ENCODE results near the gene MTHFSD.

Gene MTHFSD

DNA sequence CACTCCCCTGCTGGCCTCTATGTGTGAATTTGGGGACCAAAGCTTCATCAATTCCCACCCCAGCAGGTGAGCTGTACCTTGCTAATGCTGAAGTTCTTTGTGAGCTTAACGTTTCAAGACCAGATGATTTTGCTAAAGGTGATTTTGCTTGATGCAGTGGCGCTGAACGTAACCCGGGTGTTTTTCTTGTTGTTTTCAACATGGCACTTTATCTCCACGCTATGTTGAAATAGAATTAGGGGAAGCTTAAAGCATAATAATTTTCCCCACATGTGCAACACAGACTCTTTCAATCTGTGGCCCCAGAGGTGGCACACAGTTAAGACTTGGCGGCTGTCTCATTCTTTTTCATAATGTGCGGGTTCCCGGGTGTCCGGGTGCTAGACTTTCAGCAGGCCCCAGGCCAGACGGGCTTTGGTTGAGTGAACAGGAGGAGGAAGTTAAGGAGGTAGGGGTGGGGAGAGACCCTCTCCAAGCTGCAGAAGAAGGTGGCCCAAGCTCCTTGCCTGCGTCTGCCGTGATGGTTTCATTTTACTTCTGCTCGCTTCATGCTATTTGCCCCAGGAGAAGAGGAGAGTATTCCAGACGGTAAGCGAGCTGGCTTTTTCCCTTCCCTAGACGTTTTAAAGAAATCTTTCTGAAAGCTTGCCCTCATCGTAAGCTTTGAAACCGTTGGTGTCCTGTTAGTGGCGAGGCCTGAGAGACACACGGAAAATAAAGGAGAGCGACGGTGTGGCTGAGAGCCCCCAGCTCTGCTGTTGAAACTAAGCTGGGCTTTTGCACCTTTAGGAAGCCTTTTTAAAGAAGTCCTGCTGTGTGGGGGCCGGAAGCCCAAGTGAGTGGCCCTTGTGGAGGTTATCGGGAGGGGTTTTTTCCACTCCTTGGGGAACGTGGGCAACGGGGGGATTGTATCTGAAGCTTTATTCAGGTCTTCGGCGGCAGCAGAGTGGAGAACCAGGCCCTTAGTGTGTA lies 15.8 kb upstream of the MTHFSD start:
- DNase-seq (ENCODE audit: low read depth in 3 of 3) = no peak

DNA sequence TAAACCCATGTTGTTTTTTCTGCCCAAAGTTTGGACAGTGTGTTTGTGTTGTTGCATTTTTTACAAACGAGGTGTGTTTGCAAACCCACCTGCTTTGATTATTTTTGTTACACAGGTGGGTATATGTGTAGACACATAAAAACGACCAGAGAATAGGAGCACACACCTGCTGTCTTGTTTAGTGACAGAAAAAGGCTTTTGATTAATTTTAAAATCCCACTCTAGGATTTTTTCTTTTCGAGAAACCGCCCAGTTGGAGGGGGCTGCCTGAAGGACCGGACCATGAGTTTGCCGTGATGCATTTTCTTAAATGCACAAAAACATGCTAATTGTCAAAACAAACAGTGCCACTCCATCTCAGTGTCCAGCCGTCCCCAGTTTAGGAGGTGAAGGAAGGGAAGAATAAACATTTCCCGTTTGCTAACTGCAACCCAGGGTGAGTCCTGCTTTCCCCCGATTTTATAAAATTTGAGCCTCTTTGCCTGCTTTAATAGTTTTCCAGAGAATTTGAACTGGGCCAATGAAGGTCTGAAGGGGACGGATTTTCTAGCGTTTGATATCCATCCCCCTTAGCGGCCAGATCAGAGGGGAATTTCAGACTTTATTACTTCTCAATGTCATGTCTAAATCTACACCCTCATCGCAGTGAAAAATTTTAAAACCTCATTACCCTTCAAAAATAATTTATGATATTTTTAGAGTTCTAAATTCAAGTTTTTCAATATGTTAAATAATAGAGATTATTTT lies 14.8 kb upstream of the MTHFSD start:
- no peak for DNase-seq (ENCODE audit: low read depth in 3 of 3)

DNA sequence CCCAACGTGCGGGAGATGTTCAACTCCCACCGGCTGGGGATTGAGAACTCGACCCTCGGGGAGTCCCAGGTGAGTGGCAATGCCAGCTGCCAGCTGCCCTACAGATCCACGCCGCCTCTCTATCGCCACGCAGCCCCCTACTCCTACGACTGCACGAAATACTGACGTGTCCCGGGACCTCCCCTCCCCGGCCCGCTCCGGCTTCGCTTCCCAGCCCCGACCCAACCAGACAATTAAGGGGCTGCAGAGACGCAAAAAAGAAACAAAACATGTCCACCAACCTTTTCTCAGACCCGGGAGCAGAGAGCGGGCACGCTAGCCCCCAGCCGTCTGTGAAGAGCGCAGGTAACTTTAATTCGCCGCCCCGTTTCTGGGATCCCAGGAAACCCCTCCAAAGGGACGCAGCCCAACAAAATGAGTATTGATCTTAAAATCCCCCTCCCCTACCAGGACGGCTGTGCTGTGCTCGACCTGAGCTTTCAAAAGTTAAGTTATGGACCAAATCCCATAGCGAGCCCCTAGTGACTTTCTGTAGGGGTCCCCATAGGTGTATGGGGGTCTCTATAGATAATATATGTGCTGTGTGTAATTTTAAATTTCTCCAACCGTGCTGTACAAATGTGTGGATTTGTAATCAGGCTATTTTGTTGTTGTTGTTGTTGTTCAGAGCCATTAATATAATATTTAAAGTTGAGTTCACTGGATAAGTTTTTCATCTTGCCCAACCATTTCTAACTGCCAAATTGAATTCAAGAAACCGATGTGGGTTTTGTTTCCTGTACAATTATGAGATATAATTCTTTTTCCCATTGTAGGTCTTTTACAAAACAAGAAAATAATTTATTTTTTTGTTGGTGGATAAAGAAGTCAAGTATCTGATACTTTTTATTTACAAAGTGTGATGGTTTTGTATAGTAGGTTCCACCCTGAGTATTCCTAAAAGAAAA lies 13.9 kb upstream of the MTHFSD start:
- DNase-seq (ENCODE audit: low read depth in 3 of 3) = no peak

DNA sequence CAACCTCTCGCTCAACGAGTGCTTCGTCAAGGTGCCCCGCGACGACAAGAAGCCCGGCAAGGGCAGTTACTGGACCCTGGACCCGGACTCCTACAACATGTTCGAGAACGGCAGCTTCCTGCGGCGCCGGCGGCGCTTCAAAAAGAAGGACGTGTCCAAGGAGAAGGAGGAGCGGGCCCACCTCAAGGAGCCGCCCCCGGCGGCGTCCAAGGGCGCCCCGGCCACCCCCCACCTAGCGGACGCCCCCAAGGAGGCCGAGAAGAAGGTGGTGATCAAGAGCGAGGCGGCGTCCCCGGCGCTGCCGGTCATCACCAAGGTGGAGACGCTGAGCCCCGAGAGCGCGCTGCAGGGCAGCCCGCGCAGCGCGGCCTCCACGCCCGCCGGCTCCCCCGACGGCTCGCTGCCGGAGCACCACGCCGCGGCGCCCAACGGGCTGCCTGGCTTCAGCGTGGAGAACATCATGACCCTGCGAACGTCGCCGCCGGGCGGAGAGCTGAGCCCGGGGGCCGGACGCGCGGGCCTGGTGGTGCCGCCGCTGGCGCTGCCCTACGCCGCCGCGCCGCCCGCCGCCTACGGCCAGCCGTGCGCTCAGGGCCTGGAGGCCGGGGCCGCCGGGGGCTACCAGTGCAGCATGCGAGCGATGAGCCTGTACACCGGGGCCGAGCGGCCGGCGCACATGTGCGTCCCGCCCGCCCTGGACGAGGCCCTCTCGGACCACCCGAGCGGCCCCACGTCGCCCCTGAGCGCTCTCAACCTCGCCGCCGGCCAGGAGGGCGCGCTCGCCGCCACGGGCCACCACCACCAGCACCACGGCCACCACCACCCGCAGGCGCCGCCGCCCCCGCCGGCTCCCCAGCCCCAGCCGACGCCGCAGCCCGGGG lies 12.9 kb upstream of the MTHFSD start:
- DNase-seq (ENCODE audit: low read depth in 3 of 3) = no peak

DNA sequence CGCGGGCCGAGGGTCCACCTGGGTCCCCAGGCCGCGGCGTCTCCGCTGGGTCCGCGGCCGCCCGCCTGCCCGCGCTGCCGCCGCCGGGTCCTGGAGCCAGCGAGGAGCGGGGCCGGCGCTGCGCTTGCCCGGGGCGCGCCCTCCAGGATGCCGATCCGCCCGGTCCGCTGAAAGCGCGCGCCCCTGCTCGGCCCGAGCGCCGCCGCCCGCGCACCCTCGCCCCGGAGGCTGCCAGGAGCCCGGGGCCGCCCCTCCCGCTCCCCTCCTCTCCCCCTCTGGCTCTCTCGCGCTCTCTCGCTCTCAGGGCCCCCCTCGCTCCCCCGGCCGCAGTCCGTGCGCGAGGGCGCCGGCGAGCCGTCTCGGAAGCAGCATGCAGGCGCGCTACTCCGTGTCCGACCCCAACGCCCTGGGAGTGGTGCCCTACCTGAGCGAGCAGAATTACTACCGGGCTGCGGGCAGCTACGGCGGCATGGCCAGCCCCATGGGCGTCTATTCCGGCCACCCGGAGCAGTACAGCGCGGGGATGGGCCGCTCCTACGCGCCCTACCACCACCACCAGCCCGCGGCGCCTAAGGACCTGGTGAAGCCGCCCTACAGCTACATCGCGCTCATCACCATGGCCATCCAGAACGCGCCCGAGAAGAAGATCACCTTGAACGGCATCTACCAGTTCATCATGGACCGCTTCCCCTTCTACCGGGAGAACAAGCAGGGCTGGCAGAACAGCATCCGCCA lies 12.1 kb upstream of the MTHFSD start:
- DNase-seq (ENCODE audit: low read depth in 3 of 3) = no peak

DNA sequence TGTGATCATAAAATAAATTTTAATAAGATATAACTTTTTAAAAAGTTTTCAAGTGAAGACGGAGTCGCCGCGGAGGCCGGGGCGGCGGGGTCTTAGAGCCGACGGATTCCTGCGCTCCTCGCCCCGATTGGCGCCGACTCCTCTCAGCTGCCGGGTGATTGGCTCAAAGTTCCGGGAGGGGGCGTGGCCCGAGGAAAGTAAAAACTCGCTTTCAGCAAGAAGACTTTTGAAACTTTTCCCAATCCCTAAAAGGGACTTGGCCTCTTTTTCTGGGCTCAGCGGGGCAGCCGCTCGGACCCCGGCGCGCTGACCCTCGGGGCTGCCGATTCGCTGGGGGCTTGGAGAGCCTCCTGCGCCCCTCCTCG lies 11.5 kb upstream of the MTHFSD start, which contains the start of gene FOXC2:
Gene FOXC2 (plus strand): TSS at position 229 of the 365 bp plus-strand sequence. CDS start 507 bp downstream, outside the sequence.
- peak in 1 of 3 experiments; percentile 58 for DNase-seq (ENCODE audit: low read depth in 3 of 3)

DNA sequence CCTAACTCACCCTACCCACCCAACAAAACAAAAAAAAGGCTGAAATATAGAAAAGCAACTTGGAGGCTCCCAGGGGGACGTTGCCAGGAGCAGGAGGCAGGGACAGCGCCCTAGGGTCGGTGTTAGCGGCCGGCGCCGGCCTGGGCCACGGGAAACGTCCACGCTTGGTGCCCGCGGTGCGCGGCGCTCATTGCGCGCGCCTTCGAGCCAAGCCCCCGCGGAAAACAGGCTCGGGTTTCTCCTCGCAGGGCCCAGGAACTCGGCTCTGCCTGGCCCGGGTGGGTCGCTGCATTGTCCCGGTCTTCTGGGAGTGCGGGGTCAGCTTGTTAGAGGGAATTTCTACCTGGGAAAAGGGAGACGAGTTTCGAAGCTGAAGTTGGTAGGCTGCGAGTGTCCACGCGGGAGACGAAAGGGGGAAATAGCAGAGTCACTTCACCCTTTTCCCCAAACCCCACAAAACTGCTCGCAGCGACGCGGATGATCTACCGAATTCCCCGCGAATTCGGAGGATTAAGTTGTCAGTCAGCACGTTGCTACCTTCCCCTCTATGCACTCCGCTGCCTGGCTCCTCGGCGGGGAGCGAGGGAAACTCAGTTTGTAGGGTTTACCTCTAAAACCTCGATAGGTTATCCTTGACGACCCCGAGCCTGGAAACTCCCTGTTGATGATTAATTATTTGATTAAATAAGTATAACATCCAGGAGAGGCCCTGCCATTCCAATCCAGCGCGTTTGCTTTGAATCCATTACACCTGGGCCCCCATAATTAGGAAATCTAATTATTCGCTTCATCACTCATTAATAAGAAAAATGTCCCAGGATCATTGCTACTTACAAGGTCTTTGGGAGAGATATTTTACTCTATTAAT lies 10.8 kb upstream of the MTHFSD start:
- no peak for DNase-seq (ENCODE audit: low read depth in 3 of 3)

DNA sequence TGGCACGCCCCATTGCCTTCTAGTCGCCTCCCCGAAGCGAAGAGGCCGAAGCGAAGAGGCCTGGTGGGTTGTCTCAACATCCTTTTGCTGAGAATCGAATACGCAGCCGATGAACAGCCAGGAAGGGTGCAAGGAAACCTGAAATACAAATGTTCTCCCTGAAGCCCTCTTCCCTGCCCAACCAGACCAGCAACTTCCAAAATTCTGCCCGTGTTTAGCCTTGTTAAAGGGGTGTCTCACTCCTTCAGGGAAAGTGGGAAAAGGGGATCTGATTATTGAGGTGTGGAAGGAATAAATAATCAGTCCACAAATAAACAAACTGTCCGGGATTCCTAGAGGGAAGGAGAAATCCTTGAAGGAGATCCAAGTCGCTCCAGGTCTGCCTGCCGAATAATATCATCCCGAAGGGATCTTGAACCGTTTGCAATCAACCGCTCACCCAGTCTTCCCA lies 10.2 kb upstream of the MTHFSD start:
- no peak for DNase-seq (ENCODE audit: low read depth in 3 of 3)

DNA sequence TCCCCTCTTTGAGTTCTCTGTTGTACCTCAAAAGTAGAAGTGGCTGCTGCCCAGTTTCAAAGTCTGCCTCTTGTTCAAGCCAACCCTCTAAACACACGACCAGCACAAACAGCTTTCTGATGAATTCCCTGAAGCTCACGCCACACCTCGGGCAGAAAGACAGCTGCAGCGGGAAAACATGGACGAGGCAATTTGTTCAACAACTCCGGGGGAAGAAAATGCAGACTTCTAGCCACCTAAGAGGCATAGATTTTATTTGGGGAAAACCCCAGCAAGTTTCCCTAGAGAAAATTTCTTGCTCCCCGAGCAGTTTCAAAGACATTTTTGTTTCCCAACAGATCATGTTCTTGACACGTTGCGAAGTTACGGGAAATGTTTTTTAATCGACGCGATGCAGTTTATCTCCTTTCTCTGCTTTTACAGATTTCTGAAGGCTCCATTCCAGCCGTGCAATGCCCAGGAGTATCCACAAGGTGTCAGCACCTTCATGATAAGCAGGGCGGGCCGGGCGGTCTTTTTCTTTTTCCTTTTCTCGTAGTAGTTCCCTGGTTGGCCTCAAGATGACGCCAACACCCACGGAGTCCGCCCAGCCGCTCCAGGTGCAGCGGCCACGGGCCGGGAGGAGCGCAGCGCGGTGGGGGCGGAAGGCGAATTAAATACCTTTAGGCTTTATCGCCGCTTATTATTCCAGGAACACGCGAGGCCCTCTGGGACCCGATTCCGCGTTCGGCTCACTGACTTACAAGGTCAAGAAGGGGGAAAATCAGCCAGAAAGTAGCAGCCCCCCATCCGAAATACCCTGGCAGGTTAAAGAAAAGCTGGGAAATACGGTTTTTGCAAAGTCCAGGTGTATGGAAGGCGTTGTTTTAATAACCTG lies 8.7 kb upstream of the MTHFSD start:
- DNase-seq (ENCODE audit: low read depth in 3 of 3) = peak; percentile 70 to 84 (median 83)

DNA sequence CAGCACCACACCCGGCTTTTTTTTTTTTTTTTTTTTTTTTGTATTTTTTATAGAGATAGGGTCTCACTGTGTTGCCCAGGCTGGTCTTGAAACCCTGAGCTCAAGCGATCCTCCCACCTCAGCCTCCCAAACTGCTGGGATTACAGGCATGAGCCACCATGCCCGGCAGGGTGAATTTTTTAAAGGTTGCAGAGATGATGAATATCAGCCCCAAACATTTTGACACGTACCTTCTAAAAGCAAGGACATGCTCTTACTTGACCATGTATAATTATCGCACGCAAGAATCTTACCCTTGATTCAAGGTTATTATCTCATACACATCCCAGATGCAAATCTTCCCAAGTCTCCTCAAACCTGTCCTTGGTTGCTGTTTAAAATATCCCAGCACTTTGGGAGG lies 7.3 kb upstream of the MTHFSD start:
- no peak for DNase-seq (ENCODE audit: low read depth in 3 of 3)

DNA sequence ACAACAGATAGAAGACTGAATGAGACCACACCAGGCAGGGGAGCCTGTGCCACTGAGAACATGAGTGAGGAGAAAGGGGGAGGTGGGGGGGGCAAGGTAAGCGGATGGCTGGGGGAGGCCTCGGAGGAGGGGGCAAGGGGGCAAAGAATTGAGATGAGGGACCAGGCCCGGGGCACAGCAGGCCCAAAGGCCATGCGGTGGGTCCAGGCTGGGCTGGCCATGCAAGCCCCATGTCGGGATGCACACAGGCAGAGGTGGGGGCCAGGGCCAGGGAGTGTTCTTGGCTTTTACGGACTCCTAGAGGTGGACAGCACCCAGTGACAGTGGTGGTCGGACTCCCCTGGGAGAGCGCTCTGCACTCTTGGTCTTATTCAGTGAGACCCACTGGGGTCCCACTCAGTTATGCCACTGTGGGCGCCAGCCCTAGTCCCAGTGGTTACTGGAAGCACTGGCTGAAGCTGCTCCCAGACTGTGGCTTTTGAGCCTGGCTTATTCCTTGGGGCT lies 4.8 kb upstream of the MTHFSD start:
- no peak for DNase-seq (ENCODE audit: low read depth in 3 of 3)

DNA sequence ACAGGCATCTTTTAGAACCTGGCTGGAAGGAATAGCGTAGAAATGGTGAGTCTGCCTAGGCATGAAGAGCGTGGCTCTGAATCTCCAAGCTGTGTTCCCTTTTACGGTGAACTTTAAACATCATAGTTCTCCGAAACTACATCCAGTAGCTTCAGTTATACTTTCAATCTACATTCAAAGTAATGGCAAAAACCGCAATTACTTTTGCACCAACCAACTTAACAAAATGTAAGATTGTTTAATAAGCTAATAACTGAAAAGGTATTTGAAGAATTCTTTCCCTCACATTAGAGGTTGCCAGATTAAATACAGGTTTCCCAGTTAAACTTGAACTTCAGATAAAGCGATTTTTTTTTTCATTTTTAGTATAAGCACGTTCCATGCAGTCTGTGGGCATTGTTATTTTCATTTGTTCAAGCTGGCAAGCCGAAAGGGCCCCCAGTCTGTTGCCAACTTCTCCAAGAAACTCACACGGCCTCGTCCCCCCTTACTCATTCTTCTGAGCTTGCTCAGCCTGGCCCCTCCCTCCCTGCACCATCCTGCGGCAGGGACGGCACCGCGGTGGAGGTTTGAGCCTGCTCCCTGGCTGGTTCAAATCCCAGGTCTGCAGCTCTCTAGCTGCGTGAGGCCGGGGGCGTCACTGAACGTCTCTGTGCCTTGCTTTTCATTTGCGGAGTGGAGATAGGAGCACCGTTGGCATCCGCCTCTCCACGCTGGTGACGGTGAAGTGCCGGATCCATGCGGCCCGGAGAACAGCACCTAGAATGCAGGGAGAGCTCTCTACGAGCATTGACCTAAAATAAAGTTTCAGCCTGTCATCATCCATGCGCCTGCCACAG lies 3.5 kb upstream of the MTHFSD start:
- no peak for DNase-seq (ENCODE audit: low read depth in 3 of 3)

DNA sequence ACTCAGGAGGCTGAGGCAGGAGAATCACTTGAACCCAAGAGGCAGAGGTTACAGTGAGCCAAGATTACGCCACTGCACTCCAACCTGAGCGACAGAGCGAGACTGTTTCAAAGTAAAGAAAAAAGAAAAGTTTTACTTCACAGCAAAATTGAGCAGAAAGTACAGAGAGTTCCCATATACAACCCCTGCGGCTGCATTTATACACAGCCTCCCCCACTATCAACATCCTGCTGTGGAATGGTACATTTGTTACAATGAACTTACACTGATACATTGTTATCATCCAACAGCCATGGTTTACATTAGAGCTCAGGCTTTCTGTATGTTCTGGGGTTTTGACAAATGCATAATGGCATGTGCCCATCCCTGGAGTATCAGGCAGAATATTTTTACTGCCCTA lies 2.6 kb upstream of the MTHFSD start:
- no peak for DNase-seq (ENCODE audit: low read depth in 3 of 3)

DNA sequence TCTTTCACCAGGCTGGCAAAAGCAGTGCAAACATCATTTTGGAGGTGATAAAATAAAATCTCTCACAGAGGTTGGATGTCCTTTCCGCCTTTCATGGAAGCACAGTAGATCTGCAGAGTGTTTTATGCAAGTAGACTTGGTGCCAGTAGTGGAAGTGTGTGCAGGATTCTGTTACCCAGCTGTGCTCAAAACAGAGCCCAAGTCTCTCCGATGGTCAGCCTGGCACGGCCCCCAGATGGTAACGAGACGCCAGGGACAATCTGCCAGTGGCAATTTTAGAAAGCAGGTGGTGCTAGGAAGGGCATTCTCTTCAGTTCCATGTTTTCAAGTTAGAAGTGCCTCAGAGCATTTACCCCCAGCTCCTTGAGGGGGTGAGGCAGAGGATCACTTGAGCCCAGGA lies 1.5 kb upstream of the MTHFSD start:
- no peak for DNase-seq (ENCODE audit: low read depth in 3 of 3)

DNA sequence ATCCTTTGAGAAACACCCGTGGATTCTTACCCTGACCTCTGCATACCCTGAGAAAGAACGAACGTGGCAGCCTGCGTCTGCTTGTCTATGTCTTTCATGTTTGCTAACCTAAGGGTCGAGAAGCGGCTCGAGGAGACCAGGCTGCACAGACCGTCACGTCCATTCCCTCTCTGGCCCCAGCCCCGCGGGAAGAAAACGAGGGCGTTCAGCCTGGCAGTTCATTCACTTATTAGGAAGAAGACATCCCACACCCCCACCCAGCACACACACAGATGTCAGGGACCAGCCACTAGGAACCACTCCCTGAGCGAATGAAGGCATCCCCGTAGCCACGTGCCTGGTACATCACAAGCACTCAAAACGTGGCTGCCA lies 655 bp upstream of the MTHFSD start:
- DNase-seq (ENCODE audit: low read depth in 3 of 3) = no peak

DNA sequence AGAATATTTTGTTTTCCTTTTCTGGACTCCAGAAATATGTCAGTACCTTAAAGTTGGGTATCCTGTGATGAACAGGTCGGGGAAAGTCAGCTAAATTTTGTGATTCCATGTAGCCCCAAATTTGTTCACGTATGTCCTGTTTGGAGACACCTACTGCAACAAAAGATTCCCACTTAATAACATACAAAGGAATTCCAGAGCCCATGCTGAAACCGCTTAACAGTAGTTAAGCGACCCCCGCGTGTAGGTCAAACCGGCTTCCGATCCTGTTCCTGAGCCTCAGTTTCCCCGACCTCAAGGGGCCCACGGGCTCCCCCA lies 477 bp downstream of the MTHFSD start:
- DNase-seq (ENCODE audit: low read depth in 3 of 3) = no peak

DNA sequence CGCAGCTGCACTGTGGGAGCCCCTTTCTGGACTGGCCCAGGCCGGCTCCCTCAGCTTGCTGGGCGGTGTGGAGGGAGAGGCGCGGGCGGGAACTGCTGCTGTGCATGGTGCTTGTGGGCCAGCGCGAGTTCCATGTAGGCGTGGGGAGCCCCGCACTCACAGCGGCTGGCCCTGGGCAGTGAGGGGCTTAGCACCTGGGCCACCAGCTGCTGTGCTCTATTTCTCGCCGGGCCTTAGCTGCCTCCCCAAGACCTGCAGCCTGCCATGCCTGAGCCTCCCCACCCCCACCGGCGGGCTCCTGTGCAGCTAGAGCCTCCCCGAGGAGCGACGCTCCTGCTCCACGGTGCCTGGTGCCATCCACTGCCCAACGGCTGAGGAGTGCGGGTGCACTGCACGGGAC lies 1.7 kb downstream of the MTHFSD start:
- DNase-seq (ENCODE audit: low read depth in 3 of 3) = no peak
